ENCODE measurements around the gene C1orf52.
"Not testable (repeated sequence)": the region's sequence is repeated elsewhere in the genome, so short reads cannot be mapped to it uniquely, and the experiment has no call there.

C1orf52 gene

GRCh38 chr1:85276978-85277639, 17.6 kb upstream of the C1orf52 start:
- no peak for DNase-seq

- peak; percentile 97 for DNase-seq
Observed at GRCh38 chr1:85276215-85276977, 16.9 kb upstream of the C1orf52 start, which contains the start of gene BCL10. Gene BCL10, minus strand, starts transcription at chr1:85276632. Its CDS starts 280 bp downstream, at chr1:85276352.

GRCh38 chr1:85275701-85276214, 16.3 kb upstream of the C1orf52 start:
- no peak for DNase-seq

GRCh38 chr1:85274969-85275453, 15.5 kb upstream of the C1orf52 start:
- peak; percentile 17 to 29 for DNase-seq

GRCh38 chr1:85273397-85273796, 13.9 kb upstream of the C1orf52 start:
- no peak for DNase-seq

- no peak for DNase-seq
Observed at GRCh38 chr1:85268801-85269585, 9.5 kb upstream of the C1orf52 start.

GRCh38 chr1:85267313-85267712, 7.9 kb upstream of the C1orf52 start:
- DNase-seq = peak in 1 of 2 experiments; percentile 28

GRCh38 chr1:85264150-85264549, 4.7 kb upstream of the C1orf52 start:
- no peak for DNase-seq

- no peak for DNase-seq
Observed at GRCh38 chr1:85262985-85263384, 3.5 kb upstream of the C1orf52 start.

GRCh38 chr1:85259912-85260274, 431 bp upstream of the C1orf52 start:
- DNase-seq = no peak

GRCh38 chr1:85258536-85259117, 835 bp downstream of the C1orf52 start:
- DNase-seq = peak; percentile 15 to 25

GRCh38 chr1:85249042-85249441, 10.4 kb downstream of the C1orf52 start:
- DNase-seq = not testable (repeated sequence)

GRCh38 chr1:85245891-85246290, 13.6 kb downstream of the C1orf52 start:
- no peak for DNase-seq

- no peak for DNase-seq
Observed at GRCh38 chr1:85245456-85245855, 14.0 kb downstream of the C1orf52 start.

- peak in 1 of 2 experiments; percentile 37 for DNase-seq
Observed at GRCh38 chr1:85244271-85245061, 15.0 kb downstream of the C1orf52 start.

- no peak for DNase-seq
Observed at GRCh38 chr1:85243372-85243771, 16.1 kb downstream of the C1orf52 start.

- peak in 1 of 2 experiments; percentile 27 for DNase-seq
Observed at GRCh38 chr1:85240643-85241042, 18.8 kb downstream of the C1orf52 start.

GRCh38 chr1:85240174-85240601, 19.3 kb downstream of the C1orf52 start:
- DNase-seq = no peak

GRCh38 chr1:85237613-85238012, 21.8 kb downstream of the C1orf52 start:
- DNase-seq = no peak

- peak; percentile 6 to 10 for DNase-seq
Observed at GRCh38 chr1:85230305-85230977, 29.0 kb downstream of the C1orf52 start.

- no peak for DNase-seq
Observed at GRCh38 chr1:85229574-85230097, 29.8 kb downstream of the C1orf52 start.

All from Kasumi-1 (cell line).